Measurements from ENCODE around the gene LEF1.

The LEF1 gene

GRCh38 chr4:108070775-108071174, 98.0 kb downstream of the LEF1 start:
- DNase-seq (ENCODE audit: extremely low read depth, insufficient read length): no peak
- no peaks in the 10 kb centered on the region for H3K27me3 ChIP-seq (replicated peaks; ENCODE audit: control insufficient read depth, insufficient read depth, low read length)
- H3K4me3 ChIP-seq (replicated peaks; ENCODE audit: low read depth, low read length): no peak overlapping the region
- no peaks in the 10 kb centered on the region for H3K36me3 ChIP-seq (ENCODE audit: control insufficient read depth, insufficient read depth, low read length)
- no peak for TF ChIP-seq CTCF (IDR thresholded peaks at IDR 0.05; ENCODE audit: insufficient read depth, low read length, poor library complexity, severe bottlenecking)

GRCh38 chr4:108068442-108068841, 100.3 kb downstream of the LEF1 start:
- DNase-seq (ENCODE audit: extremely low read depth, insufficient read length): no peak
- no peak for TF ChIP-seq CTCF (IDR thresholded peaks at IDR 0.05; ENCODE audit: insufficient read depth, low read length, poor library complexity, severe bottlenecking)
- Histone ChIP-seq H3K4me3 (replicated peaks; ENCODE audit: low read depth, low read length) (no peak overlapping the region), H3K27me3 (replicated peaks; ENCODE audit: control insufficient read depth, insufficient read depth, low read length) (no peaks in the 10 kb centered on the region; the same call in 1 of the 2 replicates), H3K36me3 (ENCODE audit: control insufficient read depth, insufficient read depth, low read length) (no peaks in the 10 kb centered on the region)

GRCh38 chr4:108060686-108061321, 107.9 kb downstream of the LEF1 start:
- no peaks in the 10 kb centered on the region; the same call in 1 of the 2 replicates for H3K27me3 ChIP-seq (replicated peaks; ENCODE audit: control insufficient read depth, insufficient read depth, low read length)
- H3K36me3 ChIP-seq (ENCODE audit: control insufficient read depth, insufficient read depth, low read length): no peaks in the 10 kb centered on the region
- no peak for DNase-seq (ENCODE audit: extremely low read depth, insufficient read length)
- no peak overlapping the region for H3K4me3 ChIP-seq (replicated peaks; ENCODE audit: low read depth, low read length)
- TF ChIP-seq CTCF (IDR thresholded peaks at IDR 0.05; ENCODE audit: insufficient read depth, low read length, poor library complexity, severe bottlenecking): no peak

- no peak overlapping the region for H3K4me3 ChIP-seq (replicated peaks; ENCODE audit: low read depth, low read length)
- H3K27me3 ChIP-seq (replicated peaks; ENCODE audit: control insufficient read depth, insufficient read depth, low read length): no peaks in the 10 kb centered on the region; the same call in 1 of the 2 replicates
- no peak for DNase-seq (ENCODE audit: extremely low read depth, insufficient read length)
- peak; percentile 32 for TF ChIP-seq CTCF (IDR thresholded peaks at IDR 0.05; ENCODE audit: insufficient read depth, low read length, poor library complexity, severe bottlenecking)
- H3K36me3 ChIP-seq (ENCODE audit: control insufficient read depth, insufficient read depth, low read length): no peaks in the 10 kb centered on the region
Observed at GRCh38 chr4:108060164-108060563, 108.6 kb downstream of the LEF1 start.

GRCh38 chr4:108058685-108059440, 109.9 kb downstream of the LEF1 start:
- no peak for DNase-seq (ENCODE audit: extremely low read depth, insufficient read length)
- TF ChIP-seq CTCF (IDR thresholded peaks at IDR 0.05; ENCODE audit: insufficient read depth, low read length, poor library complexity, severe bottlenecking): no peak
- no peak overlapping the region for H3K4me3 ChIP-seq (replicated peaks; ENCODE audit: low read depth, low read length)

More at GRCh38 chr4:108058685-108059440, 109.9 kb downstream of the LEF1 start:
- Histone ChIP-seq H3K36me3 (ENCODE audit: control insufficient read depth, insufficient read depth, low read length) (no peaks in the 10 kb centered on the region), H3K27me3 (replicated peaks; ENCODE audit: control insufficient read depth, insufficient read depth, low read length) (no peaks in the 10 kb centered on the region; the same call in 1 of the 2 replicates)

All from GM06990 (cell line).